ENCODE results near the gene SLC22A14.

- TF ChIP-seq, protein P1, sequence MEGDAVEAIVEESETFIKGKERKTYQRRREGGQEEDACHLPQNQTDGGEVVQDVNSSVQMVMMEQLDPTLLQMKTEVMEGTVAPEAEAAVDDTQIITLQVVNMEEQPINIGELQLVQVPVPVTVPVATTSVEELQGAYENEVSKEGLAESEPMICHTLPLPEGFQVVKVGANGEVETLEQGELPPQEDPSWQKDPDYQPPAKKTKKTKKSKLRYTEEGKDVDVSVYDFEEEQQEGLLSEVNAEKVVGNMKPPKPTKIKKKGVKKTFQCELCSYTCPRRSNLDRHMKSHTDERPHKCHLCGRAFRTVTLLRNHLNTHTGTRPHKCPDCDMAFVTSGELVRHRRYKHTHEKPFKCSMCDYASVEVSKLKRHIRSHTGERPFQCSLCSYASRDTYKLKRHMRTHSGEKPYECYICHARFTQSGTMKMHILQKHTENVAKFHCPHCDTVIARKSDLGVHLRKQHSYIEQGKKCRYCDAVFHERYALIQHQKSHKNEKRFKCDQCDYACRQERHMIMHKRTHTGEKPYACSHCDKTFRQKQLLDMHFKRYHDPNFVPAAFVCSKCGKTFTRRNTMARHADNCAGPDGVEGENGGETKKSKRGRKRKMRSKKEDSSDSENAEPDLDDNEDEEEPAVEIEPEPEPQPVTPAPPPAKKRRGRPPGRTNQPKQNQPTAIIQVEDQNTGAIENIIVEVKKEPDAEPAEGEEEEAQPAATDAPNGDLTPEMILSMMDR (IDR thresholded peaks at IDR 0.05) = no peak
- TF ChIP-seq EZH2phosphoT487 (IDR thresholded peaks at IDR 0.05) = no peak
Measured at GRCh38 chr3:38362825-38363224, 80.7 kb downstream of the SLC22A14 start.
